HCT116 (cell line): ENCODE data around the gene SNIP1.

Experiments
- CEBPB ChIP-seq: IDR thresholded peaks from 2 replicates; pipeline ENCODE4 v1.6.1; 2012; ENCODE audit warnings: low read depth
- CTCF ChIP-seq, 3 experiments: fragments of 200-600 bp in 1 of 3; sonication (generic) in 1 of 3; IDR thresholded peaks in 2 of 3; conservative IDR thresholded peaks in 1 of 3; 2 replicates each; pipeline ENCODE4 v1.5.1; 2012 to 2017; ENCODE audit warnings: low read depth in 2 of 3, low read length in 2 of 3, antibody characterized with exemption in 1 of 3, borderline replicate concordance in 1 of 3, control low read depth in 1 of 3, mild to moderate bottlenecking in 1 of 3, mixed read lengths in 1 of 3, mixed run types in 1 of 3, moderate library complexity in 1 of 3; ENCODE audit not compliant: insufficient read depth in 1 of 3
- EZH2 ChIP-seq: fragments of 200-600 bp; sonication (generic); IDR thresholded peaks from 2 replicates; pipeline ENCODE4 v1.6.1; 2017; ENCODE audit warnings: antibody characterized with exemption, mixed run types
- EZH2phosphoT487 ChIP-seq: fragments of 200-600 bp; IDR thresholded peaks from 2 replicates; pipeline ENCODE4 v1.6.1; 2018; ENCODE audit warnings: antibody characterized with exemption, borderline replicate concordance
- POLR2A ChIP-seq: IDR thresholded peaks from 2 replicates; pipeline ENCODE4 v1.7.0; 2011; ENCODE audit warnings: borderline replicate concordance; ENCODE audit not compliant: insufficient read depth, insufficient read length; ENCODE audit errors: extremely low read depth
- POLR2AphosphoS5 ChIP-seq: IDR thresholded peaks from 2 replicates; pipeline ENCODE4 v1.6.1; 2011; ENCODE audit warnings: mild to moderate bottlenecking, low read depth, low read length, moderate library complexity
- TCF7L2 ChIP-seq: IDR thresholded peaks from 2 replicates; pipeline ENCODE4 v1.7.0; 2011; ENCODE audit warnings: borderline replicate concordance, inconsistent platforms; ENCODE audit not compliant: insufficient read depth, insufficient read length; ENCODE audit errors: extremely low read depth
- ZBTB33 ChIP-seq: IDR thresholded peaks from 2 replicates; pipeline ENCODE4 v1.6.1; 2011; ENCODE audit warnings: mild to moderate bottlenecking, low read length, moderate library complexity; ENCODE audit not compliant: insufficient replicate concordance; ENCODE audit errors: extremely low read depth
- ZFX ChIP-seq: fragments of 450-650 bp; IDR thresholded peaks from 2 replicates; pipeline ENCODE4 v1.6.1; 2017

GRCh38 chr1:37515185-37516034, 38.7 kb downstream of the SNIP1 start:
- TF ChIP-seq POLR2A (no peak), POLR2AphosphoS5 (no peak), CTCF (IDR thresholded peaks at IDR 0.05 in 2 of 3, conservative IDR thresholded peaks at IDR 0.05 in 1 of 3; ENCODE audit: borderline replicate concordance in 1 of 3, insufficient read depth in 1 of 3, low read depth in 2 of 3, low read length in 2 of 3) (no peak), EZH2phosphoT487 (no peak), ZBTB33 (no peak), CEBPB (no peak), ZFX (no peak), EZH2 (no peak), TCF7L2 (no peak)
